Left cardiac atrium (tissue), 4 donors: ENCODE data around the gene GDNF. TPM values are rescaled to one million over a fixed set of nuclear protein-coding genes. Genes with fewer than 3 reads are reported as not detected.

ENCODE experiments used
- ATAC-seq, 2 donors: fragments of 200-7000 bp; cut with Tn5 transposase; one replicate each; pipeline ENCODE4 v1.9.1; 2020; ENCODE audit warnings: mild to moderate bottlenecking in 2 of 2, moderate library complexity in 2 of 2
- DNase-seq: peaks from one replicate; pipeline ENCODE4 v3.0.0-alpha.2; 2020
- intact Hi-C, 2 donors: fragments of 100-400 bp; cut with DNase I; formaldehyde crosslinking; loops; one replicate each; pipeline versions ENCODE4 v1.14.1 to v1.15.1; 2022 to 2023
- total RNA-seq, 2 donors: library from RNA; stranded (reverse); fragmentation: NEBNext Ultra II Directional; extraction: Animal tissue kit (Norgen Biotek cat#: 25700); gene quantifications; one replicate each; pipeline ENCODE4 v1.2.1, GENCODE V29; 2021
- donor health status: DM: no; HTN: yes; CAD: no.
- donor health status: DM: no; HTN: yes; CAD: no; lungs with severe emphysema.
- donor health status: DM: yes; HTN: yes; CAD: no.
- donor health status: Dilated cardiomyopathy.

The GDNF gene
- total RNA-seq, 2 donors from 2014 or later: 0.18 to 0.26 TPM

- intact Hi-C loops: no loop called here
- no peak for DNase-seq
- ATAC-seq: no peak
Measured at GRCh38 chr5:37831821-37832534, 7.9 kb downstream of the GDNF start.

DNA sequence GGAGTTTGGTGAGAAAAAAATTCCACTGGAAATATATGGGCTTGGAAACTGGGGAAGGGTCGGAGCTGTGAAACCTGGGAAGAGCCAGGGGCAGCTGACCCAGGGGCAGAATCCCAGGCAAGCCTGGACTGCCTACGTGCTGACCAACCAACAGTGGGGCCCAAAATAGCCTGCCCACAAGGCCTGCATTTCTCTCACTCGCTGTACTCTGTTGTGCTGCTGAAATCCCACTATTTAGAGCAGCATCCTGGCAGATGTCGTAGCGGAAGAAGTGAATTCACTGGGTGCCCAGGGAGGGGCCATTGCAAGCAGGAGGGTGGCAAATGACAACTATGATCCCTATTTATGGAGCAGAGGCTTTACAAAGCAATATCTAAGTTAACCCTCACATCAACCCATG is 9.5 kb downstream of the GDNF start:
- DNase-seq (no peak), ATAC-seq (no peak)
- intact Hi-C loops: no loop called here

DNA sequence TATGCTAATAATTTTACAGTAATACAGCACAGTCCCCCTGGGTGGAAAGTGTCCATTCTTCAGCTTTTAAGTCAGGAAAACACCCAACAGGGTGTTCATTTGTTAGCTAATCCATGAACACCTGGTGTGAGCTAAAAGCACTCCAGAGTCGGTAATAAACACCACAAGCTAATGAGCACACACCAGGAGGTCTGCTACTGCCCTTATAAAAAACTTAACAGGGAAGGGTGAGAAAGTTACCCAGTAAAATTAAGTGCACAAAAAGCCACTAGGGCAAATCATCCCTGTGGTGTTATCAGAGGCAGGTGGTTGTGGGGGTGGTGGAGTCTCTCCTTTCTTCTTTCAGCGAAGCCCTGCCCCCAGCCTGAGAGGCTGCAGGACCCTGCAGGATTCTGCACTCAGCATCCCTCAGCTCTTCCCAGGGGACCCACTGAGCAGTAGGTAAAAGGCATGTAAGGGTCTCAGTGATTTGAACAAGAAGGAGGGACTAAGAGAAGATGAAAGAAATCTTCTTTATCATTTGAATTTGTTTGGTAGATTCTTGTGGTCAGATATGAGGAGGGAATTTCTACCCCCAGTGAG is 14.4 kb downstream of the GDNF start:
- ATAC-seq (no peak), DNase-seq (no peak)
- intact Hi-C loops: no loop called here

GRCh38 chr5:37823433-37824152 is 16.2 kb downstream of the GDNF start:
- DNase-seq (peak; percentile 35), ATAC-seq (peak in 1 of 2 donors; percentile 47)
- intact Hi-C loops: no loop called here

DNA sequence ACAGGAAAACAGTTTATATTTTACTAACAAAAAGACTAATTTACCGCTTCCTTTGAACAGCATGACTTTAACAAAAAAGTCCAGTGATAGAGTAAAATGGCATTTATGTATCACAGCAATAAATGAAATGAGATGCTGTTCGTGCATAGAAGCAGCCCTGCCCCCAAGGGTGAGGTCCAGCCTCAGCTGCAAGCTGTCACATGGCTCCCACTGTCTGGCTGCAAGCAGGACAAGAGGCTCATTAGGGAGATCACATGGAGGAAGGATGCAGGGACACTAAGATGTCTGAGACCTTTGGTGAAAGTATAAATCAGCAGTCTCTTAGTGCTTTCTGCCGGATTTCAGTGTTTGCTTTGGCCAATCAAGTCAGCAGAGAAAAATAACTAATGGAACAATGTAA is 23.0 kb downstream of the GDNF start:
- ATAC-seq: no peak
- intact Hi-C loops: no loop called here

DNA sequence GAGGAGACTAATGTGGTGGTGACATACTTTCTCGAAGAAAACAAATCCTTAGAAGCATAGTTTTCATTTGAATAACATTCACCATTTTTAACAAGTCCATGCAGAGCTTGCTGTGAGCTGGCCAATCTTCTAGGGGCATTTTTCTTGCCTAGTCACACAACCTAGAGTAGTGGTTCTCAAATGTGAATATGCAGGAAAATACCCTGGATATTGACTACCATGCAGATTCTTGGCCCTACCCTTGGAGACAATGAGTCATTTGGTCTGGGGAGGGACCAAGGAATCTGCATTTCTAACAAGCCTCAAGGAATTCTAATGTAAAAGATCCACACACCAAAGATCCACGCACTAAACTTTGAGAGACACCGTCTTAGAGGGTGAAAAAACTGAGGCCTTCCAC is 23.5 kb downstream of the GDNF start:
- no peak for DNase-seq
- intact Hi-C loops: no loop called here

More for the DNA sequence above, 23.0 kb downstream of the GDNF start:
- DNase-seq: no peak

GRCh38 chr5:37815913-37816312 is 23.9 kb downstream of the GDNF start:
- ATAC-seq: no peak
- intact Hi-C loops: no loop called here
- DNase-seq: no peak

More for the DNA sequence above, 23.5 kb downstream of the GDNF start:
- no peak for ATAC-seq

DNA sequence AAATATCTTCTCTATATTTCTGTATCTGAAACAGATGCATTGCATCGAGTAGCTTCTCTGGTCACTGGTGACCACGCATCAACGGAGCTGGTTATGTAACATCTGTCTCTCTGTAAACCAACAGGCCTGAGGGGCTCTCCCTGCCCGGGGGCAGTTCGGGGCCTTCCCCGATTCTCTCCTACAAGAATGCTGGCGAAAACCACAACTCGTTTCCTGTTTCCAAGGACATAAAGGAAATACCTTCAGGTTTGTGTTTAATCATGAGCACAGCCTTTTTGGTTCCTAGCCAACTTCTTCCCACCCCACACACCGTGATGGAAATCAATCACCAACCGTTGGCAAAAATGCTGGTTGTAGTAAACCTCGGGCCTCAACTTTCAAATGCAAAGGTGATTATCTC is 25.1 kb downstream of the GDNF start:
- intact Hi-C loops: no loop called here
- ATAC-seq (no peak), DNase-seq (no peak)

GRCh38 chr5:37812365-37812764 is 27.5 kb downstream of the GDNF start:
- no peak for ATAC-seq
- intact Hi-C loops: no loop called here
- DNase-seq: no peak

GRCh38 chr5:37811866-37812265 is 28.0 kb downstream of the GDNF start:
- DNase-seq (no peak), ATAC-seq (no peak)
- intact Hi-C loops: no loop called here

GRCh38 chr5:37810311-37810710 is 29.5 kb downstream of the GDNF start:
- no peak for DNase-seq
- intact Hi-C loops: no loop called here
- ATAC-seq: no peak

- intact Hi-C loops: no loop called here
- ATAC-seq (no peak), DNase-seq (no peak)
Measured at GRCh38 chr5:37808945-37809344, 30.9 kb downstream of the GDNF start.

- intact Hi-C loops: no loop called here
- DNase-seq: no peak
Measured at GRCh38 chr5:37807621-37808301, 32.1 kb downstream of the GDNF start.

GRCh38 chr5:37807015-37807414 is 32.8 kb downstream of the GDNF start:
- DNase-seq (no peak), ATAC-seq (no peak)
- intact Hi-C loops: no loop called here

More at GRCh38 chr5:37807621-37808301, 32.1 kb downstream of the GDNF start:
- ATAC-seq: no peak

DNA sequence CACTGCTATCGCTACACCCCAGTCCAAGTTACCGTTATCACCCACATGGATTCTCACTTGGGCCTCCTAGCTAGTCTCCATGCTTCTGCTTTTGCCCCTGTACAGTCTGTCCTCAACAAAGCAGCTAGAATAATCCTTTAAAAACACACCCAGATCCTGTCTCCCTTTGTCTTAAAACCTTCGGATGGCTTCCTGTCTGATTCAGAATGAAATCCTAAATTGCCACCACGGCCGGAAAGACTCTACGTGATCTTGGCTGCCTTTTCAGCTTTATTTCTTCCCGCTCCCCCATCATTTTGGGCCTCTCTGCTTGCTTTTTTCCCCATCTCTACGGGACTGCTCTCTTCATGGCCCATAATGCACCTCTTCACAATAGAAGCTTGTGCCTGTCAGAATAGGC is 33.4 kb downstream of the GDNF start:
- ATAC-seq: no peak
- intact Hi-C loops: no loop called here
- DNase-seq: no peak

GRCh38 chr5:37806016-37806415 is 33.8 kb downstream of the GDNF start:
- ATAC-seq: no peak
- no peak for DNase-seq
- intact Hi-C loops: no loop called here

DNA sequence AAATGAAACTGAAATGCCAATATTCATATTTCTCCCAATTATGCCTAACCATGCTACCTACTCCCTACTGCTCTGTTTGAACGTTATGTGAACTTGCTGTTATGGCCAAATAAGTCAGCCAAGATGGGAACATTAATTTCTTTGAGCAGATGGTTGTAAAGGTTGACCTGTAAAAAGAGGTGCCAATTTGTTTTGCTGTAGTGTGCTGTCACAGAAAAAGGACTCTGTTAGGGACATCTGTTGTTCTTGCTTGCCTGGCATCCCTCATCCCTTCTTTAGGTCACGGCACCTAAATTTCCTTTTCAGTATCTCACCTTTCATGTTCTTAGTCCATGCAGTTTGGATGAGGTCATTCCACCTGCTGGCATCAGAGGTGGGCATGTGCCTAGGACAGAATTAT is 35.4 kb downstream of the GDNF start:
- DNase-seq: no peak
- no peak for ATAC-seq
- intact Hi-C loops: no loop called here

- ATAC-seq: no peak
Measured at GRCh38 chr5:37803487-37803886, 36.4 kb downstream of the GDNF start.

GRCh38 chr5:37801521-37801920 is 38.3 kb downstream of the GDNF start:
- intact Hi-C loops: no loop called here
- ATAC-seq (no peak), DNase-seq (no peak)

More at GRCh38 chr5:37803487-37803886, 36.4 kb downstream of the GDNF start:
- no peak for DNase-seq
- intact Hi-C loops: no loop called here

- intact Hi-C loops: no loop called here
- ATAC-seq (no peak), DNase-seq (no peak)
Measured at GRCh38 chr5:37799865-37800421, 39.9 kb downstream of the GDNF start.
